H1 (cell line): ENCODE measurements around the gene ZSCAN16. TPM values are rescaled to one million over a fixed set of nuclear protein-coding genes. Genes with fewer than 3 reads are reported as not detected.

Experiments
- CTCF ChIA-PET: fragments of 300-600 bp; sonication (Branson Sonifier 250); formaldehyde crosslinking; loops from one replicate; lab custom pipeline; 2021; ENCODE audit not compliant: partially characterized antibody; lab: Charles Lee
- POLR2A ChIA-PET: fragments of 300-600 bp; sonication (Branson Sonifier 250); formaldehyde crosslinking; loops from one replicate; lab custom pipeline; 2021; ENCODE audit warnings: inconsistent platforms; ENCODE audit not compliant: partially characterized antibody; lab: Charles Lee
- DNase-seq, 2 experiments: peaks; one replicate each; pipeline versions ENCODE4 v3.0.0 to v3.0.0-alpha.2; 2010 to 2022; ENCODE audit warnings: low spot score in 2 of 2, low read depth in 1 of 2, mixed read lengths in 1 of 2
- FAIRE-seq: peaks from 2 replicates; lab custom pipeline; 2011; peaks lifted over from hg19 to GRCh38; lab: Jason Lieb, UNC
- H2AFZ ChIP-seq: 2 replicates; pipeline ENCODE4 v1.8.1; 2012; ENCODE audit warnings: low read length, inconsistent platforms
- H2AK5ac ChIP-seq: 2 replicates; pipeline ENCODE4 v1.6.1; 2013; ENCODE audit warnings: low read depth, low read length
- H2BK120ac ChIP-seq: replicated peaks from 2 replicates; pipeline ENCODE3; 2013; ENCODE audit warnings: low read depth, low read length, inconsistent platforms
- H2BK12ac ChIP-seq: 2 replicates; pipeline ENCODE4 v1.6.1; 2013; ENCODE audit warnings: low read depth, low read length
- H2BK15ac ChIP-seq: 2 replicates; pipeline ENCODE4 v1.6.1; 2013; ENCODE audit warnings: low read length
- H2BK20ac ChIP-seq: 2 replicates; pipeline ENCODE4 v1.6.1; 2013; ENCODE audit warnings: low read length
- H2BK5ac ChIP-seq: 2 replicates; pipeline ENCODE4 v1.6.1; 2013; ENCODE audit warnings: low read depth, low read length
- H3K14ac ChIP-seq: 2 replicates; pipeline ENCODE4 v1.6.1; 2013; ENCODE audit warnings: inconsistent platforms; ENCODE audit not compliant: insufficient read length
- H3K18ac ChIP-seq: 2 replicates; pipeline ENCODE4 v1.6.1; 2013; ENCODE audit warnings: low read length; ENCODE audit errors: extremely low read depth
- H3K23ac ChIP-seq: 2 replicates; pipeline ENCODE4 v1.6.1; 2013; ENCODE audit warnings: inconsistent platforms; ENCODE audit not compliant: insufficient read length
- H3K23me2 ChIP-seq: 2 replicates; pipeline ENCODE4 v1.6.1; 2013; ENCODE audit warnings: low read depth, low read length
- H3K27ac ChIP-seq: 2 replicates; pipeline ENCODE4 v1.6.1; 2011; ENCODE audit warnings: low read depth, low read length, inconsistent platforms
- H3K27me3 ChIP-seq, 4 experiments: replicated peaks in 1 of 4; 1 replicate in 1 of 4; 2 replicates in 3 of 4; pipeline versions ENCODE4 v1.6.1 to v1.8.1; 2011 to 2013; ENCODE audit warnings: low read length in 3 of 4, mild to moderate bottlenecking in 3 of 4, inconsistent platforms in 2 of 4, mixed read lengths in 2 of 4, moderate library complexity in 1 of 4; ENCODE audit not compliant: control insufficient read depth in 3 of 4, insufficient read depth in 3 of 4; ENCODE audit errors: extremely low read depth in 1 of 4
- H3K36me3 ChIP-seq, 4 experiments: 2 replicates each; pipeline versions ENCODE4 v1.6.1 to v1.8.1; 2011 to 2013; ENCODE audit warnings: mild to moderate bottlenecking in 4 of 4, low read length in 3 of 4, moderate library complexity in 2 of 4, control low read depth in 1 of 4, inconsistent platforms in 1 of 4; ENCODE audit not compliant: insufficient read depth in 4 of 4, control insufficient read depth in 2 of 4
- H3K4ac ChIP-seq: replicated peaks from 2 replicates; pipeline ENCODE3; 2013; ENCODE audit warnings: low read length, low read depth, mixed read lengths, inconsistent platforms; ENCODE audit not compliant: insufficient read length
- H3K4me1 ChIP-seq, 4 experiments: replicated peaks in 1 of 4; 1 replicate in 1 of 4; 2 replicates in 3 of 4; pipeline versions ENCODE4 v1.6.1 to v1.8.1; 2011 to 2013; ENCODE audit warnings: low read length in 3 of 4, inconsistent platforms in 2 of 4, mixed read lengths in 1 of 4; ENCODE audit not compliant: insufficient read depth in 4 of 4, control insufficient read depth in 3 of 4
- H3K4me2 ChIP-seq, 2 experiments: 2 replicates each; pipeline versions ENCODE4 v1.6.1 to v1.8.1; 2011 to 2013; ENCODE audit warnings: low read depth in 2 of 2, low read length in 2 of 2, control low read depth in 1 of 2, inconsistent platforms in 1 of 2, mild to moderate bottlenecking in 1 of 2; ENCODE audit not compliant: insufficient read depth in 1 of 2
- H3K4me3 ChIP-seq, 4 experiments: fragments of 200-600, 300-600 bp in 1 of 4; sonication (generic), shearing (Covaris generic), sonication (Bioruptor Twin) in 1 of 4; 2 replicates each; pipeline versions ENCODE4 v1.5.1 to v1.8.1; 2011 to 2016; ENCODE audit warnings: low read length in 4 of 4, low read depth in 3 of 4, control low read depth in 2 of 4, inconsistent platforms in 2 of 4, mild to moderate bottlenecking in 2 of 4, mixed read lengths in 1 of 4, moderate library complexity in 1 of 4; ENCODE audit not compliant: insufficient read depth in 2 of 4; ENCODE audit errors: extremely low read depth in 1 of 4
- H3K56ac ChIP-seq: replicated peaks from 2 replicates; pipeline ENCODE3; 2013; ENCODE audit warnings: low read depth, mild to moderate bottlenecking, mixed read lengths, low read length, inconsistent platforms; ENCODE audit not compliant: insufficient read length
- H3K79me1 ChIP-seq: 2 replicates; pipeline ENCODE4 v1.6.1; 2013; ENCODE audit warnings: low read depth, low read length, control low read depth
- H3K79me2 ChIP-seq, 2 experiments: 2 replicates each; pipeline versions ENCODE4 v1.6.1 to v1.8.1; 2012 to 2013; ENCODE audit warnings: low read length in 2 of 2, mild to moderate bottlenecking in 2 of 2, inconsistent platforms in 1 of 2; ENCODE audit not compliant: insufficient read depth in 2 of 2, control insufficient read depth in 1 of 2
- H3K9ac ChIP-seq, 4 experiments: replicated peaks in 1 of 4; 1 replicate in 1 of 4; 2 replicates in 3 of 4; pipeline versions ENCODE4 v1.6.1 to v1.8.1; 2011 to 2013; ENCODE audit warnings: low read depth in 3 of 4, low read length in 3 of 4, control low read depth in 2 of 4, mild to moderate bottlenecking in 2 of 4, moderate library complexity in 2 of 4, inconsistent platforms in 1 of 4; ENCODE audit errors: extremely low read depth in 1 of 4
- H3K9me3 ChIP-seq, 2 experiments: 2 replicates each; pipeline versions ENCODE4 v1.6.1 to v1.8.1; 2012 to 2013; ENCODE audit warnings: mild to moderate bottlenecking in 2 of 2, moderate library complexity in 2 of 2, control low read depth in 1 of 2, inconsistent platforms in 1 of 2, low read depth in 1 of 2, low read length in 1 of 2, mixed read lengths in 1 of 2; ENCODE audit not compliant: insufficient read depth in 2 of 2
- H4K20me1 ChIP-seq, 2 experiments: replicated peaks in 1 of 2; 2 replicates each; pipeline versions ENCODE3 to v1.8.1; 2011 to 2013; ENCODE audit warnings: inconsistent platforms in 2 of 2, low read length in 2 of 2, mild to moderate bottlenecking in 1 of 2; ENCODE audit not compliant: insufficient read depth in 2 of 2, control insufficient read depth in 1 of 2
- H4K5ac ChIP-seq: 2 replicates; pipeline ENCODE4 v1.6.1; 2013; ENCODE audit warnings: low read length, low read depth, mixed read lengths, inconsistent platforms; ENCODE audit not compliant: insufficient read length
- H4K8ac ChIP-seq: 2 replicates; pipeline ENCODE4 v1.8.0; 2013; ENCODE audit warnings: mild to moderate bottlenecking, moderate library complexity, low read length, inconsistent platforms; ENCODE audit not compliant: insufficient read depth; ENCODE audit errors: extremely low read depth
- H4K91ac ChIP-seq: replicated peaks from 2 replicates; pipeline ENCODE3; 2013; ENCODE audit warnings: low read length, mixed read lengths, inconsistent platforms; ENCODE audit not compliant: insufficient read length
- ASH2L ChIP-seq: fragments of 200-600, 300-600 bp; sonication (generic); IDR thresholded peaks from one replicate; pipeline ENCODE4 v1.7.1; 2017; ENCODE audit warnings: low read length
- CBX8 ChIP-seq: fragments of 300-800, 300-1000 bp; sonication (generic); IDR thresholded peaks from 2 replicates; pipeline ENCODE4 v1.7.1; 2016; ENCODE audit warnings: low read depth, low read length, borderline replicate concordance
- CHD2 ChIP-seq: IDR thresholded peaks from 2 replicates; pipeline ENCODE4 v1.6.1; 2012; ENCODE audit warnings: low read length, improper control_type of control experiment
- FOSL1 ChIP-seq: IDR thresholded peaks from 2 replicates; pipeline ENCODE4 v1.6.1; 2011; ENCODE audit warnings: mild to moderate bottlenecking, low read depth, low read length, moderate library complexity; ENCODE audit not compliant: insufficient read depth
- HDAC6 ChIP-seq: IDR thresholded peaks from one replicate; pipeline ENCODE4 v1.7.1; 2012; ENCODE audit warnings: low read depth, mild to moderate bottlenecking, inconsistent platforms, low read length, moderate library complexity
- JUND ChIP-seq: IDR thresholded peaks from 2 replicates; pipeline ENCODE4 v1.6.1; 2011; ENCODE audit warnings: mild to moderate bottlenecking, improper control_type of control experiment, low read length
- RAD21 ChIP-seq, 2 experiments: IDR thresholded peaks in 1 of 2; conservative IDR thresholded peaks in 1 of 2; 2 replicates each; pipeline ENCODE4 v1.6.1; 2011; ENCODE audit warnings: low read depth in 2 of 2, low read length in 2 of 2, improper control_type of control experiment in 1 of 2, inconsistent platforms in 1 of 2, mild to moderate bottlenecking in 1 of 2, moderate library complexity in 1 of 2
- TCF12 ChIP-seq: IDR thresholded peaks from 2 replicates; pipeline ENCODE4 v1.6.1; 2011; ENCODE audit warnings: low read depth, mild to moderate bottlenecking, low read length
- WGBS, 2 experiments: shearing (Covaris generic) in 1 of 2; methylation state at CpG; one replicate each; pipeline versions ENCODE4 v1.1.6 to v1.1.7; 2013 to 2015; ENCODE audit warnings: low lambda C conversion rate in 2 of 2, mixed read lengths in 2 of 2, inconsistent platforms in 1 of 2, low coverage in 1 of 2, missing lambda C conversion rate in 1 of 2; ENCODE audit not compliant: insufficient replicate concordance in 2 of 2, insufficient coverage in 1 of 2, insufficient read length in 1 of 2; ENCODE audit errors: extremely low coverage in 1 of 2, missing lambda C conversion rate in 1 of 2; 5-methylcytosine and 5-hydroxymethylcytosine counted together
- polyA plus RNA-seq, 7 experiments: library from polyadenylated mRNA; depleted of rRNA in 3 of 7; stranded (reverse) in 5 of 7; unstranded in 2 of 7; fragments of >200 nt in 5 of 7; fragments of 200-250 nt in 2 of 7; gene quantifications; 1 replicate in 5 of 7; 2 replicates in 1 of 7; 4 replicates in 1 of 7; pipeline versions ENCODE4 v1.2.1 to v1.2.3, GENCODE V29; 2011 to 2013; ENCODE audit warnings: missing spikeins in 2 of 7, mixed read lengths in 2 of 7
- total RNA-seq: library from RNA; stranded (reverse); fragmentation: NEBNext Ultra II Directional; extraction: Animal tissue kit (Norgen Biotek cat#: 25700); gene quantifications from 2 replicates; pipeline ENCODE4 v1.2.1, GENCODE V29; 2021
- TF ChIP-seq, protein P1 (sequence below): IDR thresholded peaks from 2 replicates; pipeline ENCODE4 v1.6.1; 2012; ENCODE audit warnings: inconsistent platforms
- TF ChIP-seq, protein P2 (sequence below), 3 experiments: IDR thresholded peaks; 1 replicate in 2 of 3; 2 replicates in 1 of 3; pipeline versions ENCODE4 v1.5.1 to v1.6.1; 2011; ENCODE audit warnings: low read length in 3 of 3, mild to moderate bottlenecking in 3 of 3, inconsistent platforms in 2 of 3, low read depth in 1 of 3, moderate library complexity in 1 of 3; ENCODE audit not compliant: insufficient read depth in 1 of 3; ENCODE audit errors: control extremely low read depth in 1 of 3

ZSCAN16 gene
- total and polyA plus RNA-seq, 2 of the 8 experiments (the other 6 are each of a cell fraction or from before 2014, with no cell fraction given) = 3.6 to 9.4 TPM

DNA sequence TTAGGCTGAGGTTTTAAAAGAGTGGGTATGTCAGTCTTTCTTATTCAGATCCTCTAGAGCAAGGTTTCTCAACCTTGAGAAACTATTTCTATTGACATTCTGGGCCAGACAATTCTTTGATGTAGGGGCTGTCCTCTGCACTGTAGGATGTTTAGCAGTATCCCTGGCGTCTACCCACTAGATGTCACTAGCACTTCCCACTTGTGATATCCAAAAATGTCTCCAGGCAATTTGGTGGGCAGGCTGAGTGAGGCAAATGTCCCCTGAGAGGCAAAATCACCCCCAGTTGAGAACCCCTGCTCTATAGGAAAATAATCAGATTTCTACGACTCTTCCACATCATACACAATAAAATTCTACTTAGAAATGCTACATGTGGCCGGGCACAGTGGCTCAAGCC lies 9.6 kb downstream of the ZSCAN16 start:
- H2BK5ac ChIP-seq = no peak overlapping the region
- H3K79me1 ChIP-seq = no peaks in the 10 kb centered on the region; the same call in 1 of the 2 replicates
- 68% methylated on average over 3 of the region's 3 CpGs; no CpG with 5 or more reads in 1 of the 2 experiments for WGBS, 2 experiments
- TF ChIP-seq, protein P1, sequence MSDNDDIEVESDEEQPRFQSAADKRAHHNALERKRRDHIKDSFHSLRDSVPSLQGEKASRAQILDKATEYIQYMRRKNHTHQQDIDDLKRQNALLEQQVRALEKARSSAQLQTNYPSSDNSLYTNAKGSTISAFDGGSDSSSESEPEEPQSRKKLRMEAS = no peak
- no peak for TF ChIP-seq CHD2
- TF ChIP-seq, protein P2, sequence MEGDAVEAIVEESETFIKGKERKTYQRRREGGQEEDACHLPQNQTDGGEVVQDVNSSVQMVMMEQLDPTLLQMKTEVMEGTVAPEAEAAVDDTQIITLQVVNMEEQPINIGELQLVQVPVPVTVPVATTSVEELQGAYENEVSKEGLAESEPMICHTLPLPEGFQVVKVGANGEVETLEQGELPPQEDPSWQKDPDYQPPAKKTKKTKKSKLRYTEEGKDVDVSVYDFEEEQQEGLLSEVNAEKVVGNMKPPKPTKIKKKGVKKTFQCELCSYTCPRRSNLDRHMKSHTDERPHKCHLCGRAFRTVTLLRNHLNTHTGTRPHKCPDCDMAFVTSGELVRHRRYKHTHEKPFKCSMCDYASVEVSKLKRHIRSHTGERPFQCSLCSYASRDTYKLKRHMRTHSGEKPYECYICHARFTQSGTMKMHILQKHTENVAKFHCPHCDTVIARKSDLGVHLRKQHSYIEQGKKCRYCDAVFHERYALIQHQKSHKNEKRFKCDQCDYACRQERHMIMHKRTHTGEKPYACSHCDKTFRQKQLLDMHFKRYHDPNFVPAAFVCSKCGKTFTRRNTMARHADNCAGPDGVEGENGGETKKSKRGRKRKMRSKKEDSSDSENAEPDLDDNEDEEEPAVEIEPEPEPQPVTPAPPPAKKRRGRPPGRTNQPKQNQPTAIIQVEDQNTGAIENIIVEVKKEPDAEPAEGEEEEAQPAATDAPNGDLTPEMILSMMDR (IDR thresholded peaks at IDR 0.05; ENCODE audit: control extremely low read depth in 1 of 3, insufficient read depth in 1 of 3, low read depth in 1 of 3, low read length in 3 of 3) = peak in 2 of 3 experiments; percentile 23 to 52; a peak in 2 of 4 replicates
- TF ChIP-seq ASH2L = no peak
- no peak for TF ChIP-seq CBX8
- no peak for TF ChIP-seq JUND
- TF ChIP-seq HDAC6 = no peak
- no peak for TF ChIP-seq TCF12
- peak; percentile 46 to 58 for TF ChIP-seq RAD21 (IDR thresholded peaks at IDR 0.05 in 1 of 2, conservative IDR thresholded peaks at IDR 0.05 in 1 of 2; ENCODE audit: low read depth in 2 of 2, low read length in 2 of 2)
- no peak for TF ChIP-seq FOSL1
- H3K36me3 ChIP-seq = peaks cover 0 to 14% (median 5%) of the 10 kb centered on the region in 4 experiments; a peak in 6 of 8 replicates
- peaks cover 4% of the 10 kb centered on the region; the same call in 1 of the 2 replicates for H3K23me2 ChIP-seq
- peaks cover 0 to 8% (median 2%) of the 10 kb centered on the region in 4 experiments; a peak in 3 of 7 replicates for H3K4me1 ChIP-seq
- no peak overlapping the region for H2AFZ ChIP-seq
- DNase-seq (no peak), FAIRE-seq (no peak)
- no peak overlapping the region for H4K5ac ChIP-seq
- peaks cover 0 to 29% of the 10 kb centered on the region in 2 experiments; a peak in 2 of 4 replicates for H3K79me2 ChIP-seq
- H3K27ac ChIP-seq = no peak overlapping the region
- H2BK12ac ChIP-seq = no peak overlapping the region
- H2BK120ac ChIP-seq = no peak overlapping the region
- H3K56ac ChIP-seq = no peak overlapping the region
- H4K20me1 ChIP-seq = no peaks in the 10 kb centered on the region
- no peak overlapping the region for H2AK5ac ChIP-seq
- H4K91ac ChIP-seq = no peak overlapping the region
- no peak overlapping the region for H3K4ac ChIP-seq
- H3K18ac ChIP-seq = no peak overlapping the region
- H4K8ac ChIP-seq = no peak overlapping the region
- H2BK15ac ChIP-seq = no peak overlapping the region
- H2BK20ac ChIP-seq = no peak overlapping the region
- ChIA-PET POLR2A (interaction anchor here (1.4 kb wide), 1 partner anchor 7 kb away, joined by 4 read pairs; the partner anchor contains the start of gene ZKSCAN8), CTCF (interaction anchor here (0.6 to 1.9 kb wide), 3 partner anchors 9 to 38 kb away, joined by 3 to 6 read pairs (median 3); partner anchors contain the start of gene ZKSCAN8)
- H3K27me3 ChIP-seq = no peaks in the 10 kb centered on the region
- no peak overlapping the region for H3K4me2 ChIP-seq
- no peak overlapping the region for H3K14ac ChIP-seq
- H3K4me3 ChIP-seq = no peak overlapping the region
- H3K9me3 ChIP-seq = no peaks in the 10 kb centered on the region
- H3K23ac ChIP-seq = no peak overlapping the region
- H3K9ac ChIP-seq = no peak overlapping the region
